Measurements from ENCODE around the gene SLC17A2.

GRCh38 chr6:25968769-25969168 lies 38.3 kb upstream of the SLC17A2 start:
- TF ChIP-seq CTCF (conservative IDR thresholded peaks at IDR 0.05; ENCODE audit: low read depth, low read length) (no peak), RFX5 (IDR thresholded peaks at IDR 0.05; ENCODE audit: low read depth, low read length) (no peak), RCOR1 (IDR thresholded peaks at IDR 0.05; ENCODE audit: insufficient replicate concordance, low read length) (no peak), USF2 (IDR thresholded peaks at IDR 0.05; ENCODE audit: low read depth, low read length) (no peak), POLR2A (IDR thresholded peaks at IDR 0.05; ENCODE audit: low read depth, low read length) (no peak)

Measured in IMR-90 (cell line).